Upper lobe of right lung (tissue), 1 donor: ENCODE results near the gene C17orf75. TPM values are rescaled to one million over a fixed set of nuclear protein-coding genes. Genes with fewer than 3 reads are reported as not detected.

Experiments
- ATAC-seq: fragments of 200-7000 bp; cut with Tn5 transposase; one replicate; pipeline ENCODE4 v1.9.1; 2020; ENCODE audit warnings: mild to moderate bottlenecking, moderate library complexity
- DNase-seq: peaks from one replicate; pipeline ENCODE4 v3.0.0-alpha.2; 2020
- H3K27ac ChIP-seq: fragments of 200-600 bp; one replicate; pipeline ENCODE4 v1.8.0; 2022
- H3K27me3 ChIP-seq: fragments of 200-600 bp; one replicate; pipeline ENCODE4 v1.8.0; 2022; ENCODE audit warnings: mild to moderate bottlenecking
- H3K36me3 ChIP-seq: fragments of 200-600 bp; one replicate; pipeline ENCODE4 v1.8.0; 2022
- H3K4me1 ChIP-seq: fragments of 200-600 bp; one replicate; pipeline ENCODE4 v1.8.0; 2022
- H3K4me3 ChIP-seq: fragments of 200-600 bp; one replicate; pipeline ENCODE4 v1.8.0; 2022; ENCODE audit warnings: mild to moderate bottlenecking
- H3K9me3 ChIP-seq: fragments of 200-600 bp; one replicate; pipeline ENCODE4 v1.8.0; 2022
- CTCF ChIP-seq: fragments of 200-600 bp; IDR thresholded peaks from one replicate; pipeline ENCODE4 v1.8.0; 2022; ENCODE audit warnings: antibody characterized with exemption
- intact Hi-C: fragments of 100-400 bp; cut with DNase I; formaldehyde crosslinking; loops from one replicate; pipeline ENCODE4 v1.11.0; 2022
- total RNA-seq: library from RNA; stranded (reverse); fragmentation: NEBNext Ultra II Directional; extraction: Animal tissue kit (Norgen Biotek cat#: 25700); gene quantifications from one replicate; pipeline ENCODE4 v1.2.1, GENCODE V29; 2021
- donor health status: DM: no; HTN: yes; CAD: no; lungs with severe emphysema.

C17orf75 gene
- total RNA-seq, 1 donor from 2014 or later = 14.2 TPM

- no peaks in the 10 kb centered on the region for H3K4me1 ChIP-seq
- no peaks in the 10 kb centered on the region for H3K27me3 ChIP-seq
- H3K36me3 ChIP-seq = no peaks in the 10 kb centered on the region
- no peak overlapping the region for H3K27ac ChIP-seq
- ATAC-seq (no peak), DNase-seq (no peak)
- no peak for TF ChIP-seq CTCF
- no peak overlapping the region for H3K4me3 ChIP-seq
- intact Hi-C loops = no loop called here
- H3K9me3 ChIP-seq = no peaks in the 10 kb centered on the region
These were observed 39.9 kb downstream of the C17orf75 start for GRCh38 chr17:32302037-32302436.

GRCh38 chr17:32299580-32300164 lies 42.3 kb downstream of the C17orf75 start:
- intact Hi-C loops = no loop called here
- no peak for DNase-seq
- Histone ChIP-seq H3K36me3 (no peaks in the 10 kb centered on the region), H3K9me3 (no peaks in the 10 kb centered on the region), H3K4me3 (no peak overlapping the region), H3K4me1 (no peaks in the 10 kb centered on the region), H3K27ac (no peak overlapping the region), H3K27me3 (no peaks in the 10 kb centered on the region)
- ATAC-seq = no peak
- no peak for TF ChIP-seq CTCF

GRCh38 chr17:32298721-32299579 lies 43.0 kb downstream of the C17orf75 start:
- ATAC-seq = no peak
- Histone ChIP-seq H3K4me1 (no peaks in the 10 kb centered on the region), H3K9me3 (no peaks in the 10 kb centered on the region), H3K27ac (no peak overlapping the region), H3K4me3 (no peak overlapping the region), H3K36me3 (no peaks in the 10 kb centered on the region), H3K27me3 (no peaks in the 10 kb centered on the region)
- TF ChIP-seq CTCF = no peak
- intact Hi-C loops = no loop called here
- no peak for DNase-seq

- H3K4me1 ChIP-seq = no peaks in the 10 kb centered on the region
- peak; percentile 32 for ATAC-seq
- no peak overlapping the region for H3K27ac ChIP-seq
- intact Hi-C loops = no loop called here
- no peaks in the 10 kb centered on the region for H3K27me3 ChIP-seq
- no peaks in the 10 kb centered on the region for H3K9me3 ChIP-seq
- H3K36me3 ChIP-seq = no peaks in the 10 kb centered on the region
- TF ChIP-seq CTCF = no peak
- DNase-seq = no peak
- no peak overlapping the region for H3K4me3 ChIP-seq
These were observed 43.7 kb downstream of the C17orf75 start for GRCh38 chr17:32298298-32298697.

- H3K9me3 ChIP-seq = no peaks in the 10 kb centered on the region
- no peaks in the 10 kb centered on the region for H3K27me3 ChIP-seq
- no peak overlapping the region for H3K4me3 ChIP-seq
- intact Hi-C loops = no loop called here
- H3K36me3 ChIP-seq = no peaks in the 10 kb centered on the region
- no peak for TF ChIP-seq CTCF
- ATAC-seq (no peak), DNase-seq (no peak)
- H3K27ac ChIP-seq = no peak overlapping the region
- no peaks in the 10 kb centered on the region for H3K4me1 ChIP-seq
These were observed 44.1 kb downstream of the C17orf75 start for GRCh38 chr17:32297860-32298259.
